DND-41 (cell line): ENCODE results near the gene ATAD3C.

ENCODE experiments used
- EZH2 ChIP-seq: IDR thresholded peaks from 3 replicates; pipeline ENCODE4 v1.6.1; 2012; ENCODE audit warnings: borderline replicate concordance, low read depth, mild to moderate bottlenecking, moderate library complexity, low read length, inconsistent platforms; ENCODE audit not compliant: severe bottlenecking
- TF ChIP-seq, protein P1 (sequence below): IDR thresholded peaks from 2 replicates; pipeline ENCODE4 v1.5.1; 2012; ENCODE audit warnings: borderline replicate concordance, low read length, moderate library complexity, mild to moderate bottlenecking; ENCODE audit not compliant: poor library complexity, severe bottlenecking; ENCODE audit errors: extremely low read depth

GRCh38 chr1:1435106-1435903 is 14.2 kb upstream of the ATAD3C start, which contains the start of gene VWA1:
- TF ChIP-seq, protein P1, sequence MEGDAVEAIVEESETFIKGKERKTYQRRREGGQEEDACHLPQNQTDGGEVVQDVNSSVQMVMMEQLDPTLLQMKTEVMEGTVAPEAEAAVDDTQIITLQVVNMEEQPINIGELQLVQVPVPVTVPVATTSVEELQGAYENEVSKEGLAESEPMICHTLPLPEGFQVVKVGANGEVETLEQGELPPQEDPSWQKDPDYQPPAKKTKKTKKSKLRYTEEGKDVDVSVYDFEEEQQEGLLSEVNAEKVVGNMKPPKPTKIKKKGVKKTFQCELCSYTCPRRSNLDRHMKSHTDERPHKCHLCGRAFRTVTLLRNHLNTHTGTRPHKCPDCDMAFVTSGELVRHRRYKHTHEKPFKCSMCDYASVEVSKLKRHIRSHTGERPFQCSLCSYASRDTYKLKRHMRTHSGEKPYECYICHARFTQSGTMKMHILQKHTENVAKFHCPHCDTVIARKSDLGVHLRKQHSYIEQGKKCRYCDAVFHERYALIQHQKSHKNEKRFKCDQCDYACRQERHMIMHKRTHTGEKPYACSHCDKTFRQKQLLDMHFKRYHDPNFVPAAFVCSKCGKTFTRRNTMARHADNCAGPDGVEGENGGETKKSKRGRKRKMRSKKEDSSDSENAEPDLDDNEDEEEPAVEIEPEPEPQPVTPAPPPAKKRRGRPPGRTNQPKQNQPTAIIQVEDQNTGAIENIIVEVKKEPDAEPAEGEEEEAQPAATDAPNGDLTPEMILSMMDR = no peak
- TF ChIP-seq EZH2 = no peak
